Measurements from ENCODE around the gene RAD51B. TPM values are rescaled to one million over a fixed set of nuclear protein-coding genes. Genes with fewer than 3 reads are reported as not detected.

RAD51B gene
- total RNA-seq, 1 experiment from 2014 or later: 10.8 TPM

GRCh38 chr14:68627050-68627867 is 807.7 kb downstream of the RAD51B start:
- Histone ChIP-seq H3K27ac (ENCODE audit: low read length) (no peak overlapping the region), H3K36me3 (ENCODE audit: low read depth, low read length) (no peaks in the 10 kb centered on the region), H4K20me1 (ENCODE audit: low read length) (no peaks in the 10 kb centered on the region), H2AFZ (ENCODE audit: low read length) (no peak overlapping the region), H3K9me2 (replicated peaks; ENCODE audit: low read length) (no peaks in the 10 kb centered on the region), H3F3A (ENCODE audit: low read length, unreplicated experiment) (no peaks in the 10 kb centered on the region), H3K9ac (ENCODE audit: low read length) (no peak overlapping the region), H3K9me3 (ENCODE audit: low read length) (no peaks in the 10 kb centered on the region), H3K4me1 (ENCODE audit: insufficient read depth, low read length) (peaks cover 9% of the 10 kb centered on the region), H3K79me2 (ENCODE audit: low read length) (no peaks in the 10 kb centered on the region), H3K4me3 (ENCODE audit: low read length) (no peak overlapping the region), H3K4me2 (ENCODE audit: low read length) (no peak overlapping the region), H3K27me3 (ENCODE audit: low read length) (no peaks in the 10 kb centered on the region)
- no TSS peak for BruUV-seq (replicated peaks)
- ChIA-PET CTCF (interaction anchor here (0.6 kb wide), 1 partner anchor 547 kb away, joined by 3 read pairs; no protein-coding TSS in a partner anchor), POLR2A (ENCODE audit: unreplicated experiment) (no interaction called here)
- DNase-seq (no peak), ATAC-seq (no peak)
- intact Hi-C loops (cut with micrococcal nuclease): no loop called here
- no peak for TF ChIP-seq EZH2phosphoT487 (IDR thresholded peaks at IDR 0.05; ENCODE audit: borderline replicate concordance, low read length)
- no peak for TF ChIP-seq CTCF (conservative IDR thresholded peaks at IDR 0.05; ENCODE audit: low read depth, low read length)
- TF ChIP-seq EZH2 (IDR thresholded peaks at IDR 0.05; ENCODE audit: low read length, unreplicated experiment): no peak

- POLR2A ChIA-PET (ENCODE audit: unreplicated experiment): interaction anchor here (0.5 kb wide), 1 partner anchor 204 kb away, joined by 4 read pairs; no protein-coding TSS in a partner anchor
- H3K9ac ChIP-seq (ENCODE audit: low read length): peak overlapping the region; percentile 14; the same call in 1 of the 2 replicates
- H2AFZ ChIP-seq (ENCODE audit: low read length): peak overlapping the region; percentile 36
These were observed 808.5 kb downstream of the RAD51B start for GRCh38 chr14:68627868-68628604.

More at GRCh38 chr14:68627868-68628604, 808.5 kb downstream of the RAD51B start:
- intact Hi-C loops (cut with micrococcal nuclease): no loop called here
- Histone ChIP-seq H3K4me3 (ENCODE audit: low read length) (peak overlapping the region; percentile 18; the same call in 1 of the 2 replicates), H3F3A (ENCODE audit: low read length, unreplicated experiment) (no peaks in the 10 kb centered on the region), H3K4me1 (ENCODE audit: insufficient read depth, low read length) (peaks cover 9% of the 10 kb centered on the region), H4K20me1 (ENCODE audit: low read length) (no peaks in the 10 kb centered on the region), H3K27me3 (ENCODE audit: low read length) (no peaks in the 10 kb centered on the region), H3K9me2 (replicated peaks; ENCODE audit: low read length) (no peaks in the 10 kb centered on the region), H3K79me2 (ENCODE audit: low read length) (no peaks in the 10 kb centered on the region), H3K9me3 (ENCODE audit: low read length) (no peaks in the 10 kb centered on the region), H3K36me3 (ENCODE audit: low read depth, low read length) (no peaks in the 10 kb centered on the region), H3K27ac (ENCODE audit: low read length) (peak overlapping the region; percentile 31), H3K4me2 (ENCODE audit: low read length) (peak overlapping the region; percentile 40)
- CTCF ChIA-PET: interaction anchor here (0.6 to 0.7 kb wide), 2 partner anchors 122 to 548 kb away, joined by 3 to 4 read pairs; no protein-coding TSS in a partner anchor
- no peak for TF ChIP-seq CTCF (conservative IDR thresholded peaks at IDR 0.05; ENCODE audit: low read depth, low read length)
- TF ChIP-seq EZH2phosphoT487 (IDR thresholded peaks at IDR 0.05; ENCODE audit: borderline replicate concordance, low read length): no peak
- TF ChIP-seq EZH2 (IDR thresholded peaks at IDR 0.05; ENCODE audit: low read length, unreplicated experiment): no peak
- DNase-seq: peak; percentile 28
- no TSS peak for BruUV-seq (replicated peaks)
- peak; percentile 74 for ATAC-seq

All from PC-3 (cell line).